NCI-H1417 treated with DMSO at 0.1 percent for 48 hours (cell line): Measurements from ENCODE around the gene SCD.
"Not testable (repeated sequence)": the region's sequence is repeated elsewhere in the genome, so short reads cannot be mapped to it uniquely, and the experiment has no call there.

Experiments used
- DNase-seq: peaks from one replicate; lab custom pipeline; 2025; lab: John Stamatoyannopoulos, UW

Gene SCD

GRCh38 chr10:100362570-100363496 lies 15.8 kb downstream of the SCD start:
- DNase-seq = no peak

GRCh38 chr10:100364175-100364574 lies 17.1 kb downstream of the SCD start:
- DNase-seq = no peak

GRCh38 chr10:100364735-100365391 lies 17.8 kb downstream of the SCD start:
- no peak for DNase-seq

GRCh38 chr10:100368721-100369120 lies 21.7 kb downstream of the SCD start:
- no peak for DNase-seq

- no peak for DNase-seq
Observed at GRCh38 chr10:100370714-100371481, 23.9 kb downstream of the SCD start.

GRCh38 chr10:100371482-100372027 lies 24.5 kb downstream of the SCD start:
- no peak for DNase-seq

GRCh38 chr10:100372415-100373297 lies 25.6 kb downstream of the SCD start:
- DNase-seq = no peak

GRCh38 chr10:100373298-100374199 lies 26.5 kb downstream of the SCD start:
- DNase-seq = peak; percentile 68

GRCh38 chr10:100374200-100374655 lies 27.2 kb downstream of the SCD start:
- no peak for DNase-seq

- not testable (repeated sequence) for DNase-seq
Observed at GRCh38 chr10:100374677-100375353, 27.8 kb downstream of the SCD start.

GRCh38 chr10:100376656-100377055 lies 29.6 kb downstream of the SCD start:
- DNase-seq = not testable (repeated sequence)

GRCh38 chr10:100377830-100378229 lies 30.8 kb downstream of the SCD start:
- no peak for DNase-seq

- DNase-seq = no peak
Observed at GRCh38 chr10:100380400-100380799, 33.4 kb downstream of the SCD start.

- no peak for DNase-seq
Observed at GRCh38 chr10:100382553-100382952, 35.5 kb downstream of the SCD start.

- no peak for DNase-seq
Observed at GRCh38 chr10:100383251-100383650, 36.2 kb downstream of the SCD start.

GRCh38 chr10:100391163-100392002 lies 44.4 kb downstream of the SCD start:
- no peak for DNase-seq

- DNase-seq = no peak
Observed at GRCh38 chr10:100392686-100393003, 45.6 kb downstream of the SCD start.

GRCh38 chr10:100395626-100396025 lies 48.6 kb downstream of the SCD start:
- DNase-seq = no peak

- DNase-seq = no peak
Observed at GRCh38 chr10:100396605-100397004, 49.6 kb downstream of the SCD start.
